Epidermal melanocyte (primary cell): ENCODE measurements around the gene TM4SF4.

Experiments used
- DNase-seq: peaks from one replicate; pipeline ENCODE4 v3.0.0; 2011; ENCODE audit warnings: low spot score; ENCODE audit not compliant: insufficient read length

The TM4SF4 gene

GRCh38 chr3:149454746-149455145 lies 19.8 kb upstream of the TM4SF4 start:
- DNase-seq: no peak

GRCh38 chr3:149455366-149455765 lies 19.1 kb upstream of the TM4SF4 start:
- DNase-seq: no peak

GRCh38 chr3:149455989-149456388 lies 18.5 kb upstream of the TM4SF4 start:
- no peak for DNase-seq

- DNase-seq: no peak
Measured at GRCh38 chr3:149459491-149460059, 14.9 kb upstream of the TM4SF4 start.

GRCh38 chr3:149460117-149460516 lies 14.4 kb upstream of the TM4SF4 start:
- no peak for DNase-seq

GRCh38 chr3:149462051-149462450 lies 12.4 kb upstream of the TM4SF4 start:
- no peak for DNase-seq

- DNase-seq: no peak
Measured at GRCh38 chr3:149462581-149463011, 11.9 kb upstream of the TM4SF4 start.

- no peak for DNase-seq
Measured at GRCh38 chr3:149463921-149464320, 10.6 kb upstream of the TM4SF4 start.

- no peak for DNase-seq
Measured at GRCh38 chr3:149464542-149465328, 9.8 kb upstream of the TM4SF4 start.

- DNase-seq: no peak
Measured at GRCh38 chr3:149465351-149465883, 9.1 kb upstream of the TM4SF4 start.

GRCh38 chr3:149466192-149466591 lies 8.3 kb upstream of the TM4SF4 start:
- DNase-seq: no peak

GRCh38 chr3:149468504-149469212 lies 5.8 kb upstream of the TM4SF4 start:
- no peak for DNase-seq

- DNase-seq: no peak
Measured at GRCh38 chr3:149470381-149470780, 4.1 kb upstream of the TM4SF4 start.

GRCh38 chr3:149472030-149472797 lies 2.3 kb upstream of the TM4SF4 start:
- DNase-seq: no peak

- DNase-seq: no peak
Measured at GRCh38 chr3:149473357-149474249, 894 bp upstream of the TM4SF4 start.

GRCh38 chr3:149475451-149476060 lies 1.1 kb downstream of the TM4SF4 start:
- DNase-seq: no peak

GRCh38 chr3:149476225-149476624 lies 1.7 kb downstream of the TM4SF4 start:
- no peak for DNase-seq

GRCh38 chr3:149479621-149480325 lies 5.3 kb downstream of the TM4SF4 start:
- no peak for DNase-seq

- no peak for DNase-seq
Measured at GRCh38 chr3:149480326-149481017, 6.0 kb downstream of the TM4SF4 start.
